IPS DF 4.7 (cell line): ENCODE measurements around the gene RCCD1.
A peak's percentile ranks its signal among the peaks of the same experiment; 100 is the strongest.

Experiments used
- DNase-seq: peaks from one replicate; pipeline ENCODE4 v3.0.0-alpha.2; 2013; ENCODE audit warnings: low spot score; ENCODE audit errors: extremely low read depth

The RCCD1 gene

GRCh38 chr15:90962021-90962420, 7.3 kb downstream of the RCCD1 start:
- no peak for DNase-seq

- DNase-seq, result no peak
These were observed 11.6 kb downstream of the RCCD1 start for GRCh38 chr15:90966262-90966661.

- DNase-seq, result no peak
These were observed 12.5 kb downstream of the RCCD1 start for GRCh38 chr15:90967206-90967605.

GRCh38 chr15:90968434-90968833, 13.8 kb downstream of the RCCD1 start:
- no peak for DNase-seq

GRCh38 chr15:90970274-90970673, 15.6 kb downstream of the RCCD1 start:
- no peak for DNase-seq

GRCh38 chr15:90972133-90972532, 17.4 kb downstream of the RCCD1 start:
- no peak for DNase-seq

GRCh38 chr15:90974216-90974615, 19.5 kb downstream of the RCCD1 start:
- DNase-seq, result no peak

GRCh38 chr15:90979582-90979981, 24.9 kb downstream of the RCCD1 start:
- DNase-seq, result no peak

- DNase-seq, result no peak
These were observed 27.0 kb downstream of the RCCD1 start for GRCh38 chr15:90981681-90982080.

GRCh38 chr15:90982135-90982534, 27.5 kb downstream of the RCCD1 start:
- no peak for DNase-seq

- DNase-seq, result no peak
These were observed 32.3 kb downstream of the RCCD1 start for GRCh38 chr15:90986790-90987507.

- DNase-seq, result no peak
These were observed 33.0 kb downstream of the RCCD1 start for GRCh38 chr15:90987561-90988141.

GRCh38 chr15:90988296-90988695, 33.6 kb downstream of the RCCD1 start:
- DNase-seq, result no peak

- DNase-seq, result no peak
These were observed 34.5 kb downstream of the RCCD1 start for GRCh38 chr15:90989040-90989768.

- DNase-seq, result no peak
These were observed 35.8 kb downstream of the RCCD1 start for GRCh38 chr15:90990446-90990845.

- DNase-seq, result no peak
These were observed 37.1 kb downstream of the RCCD1 start for GRCh38 chr15:90991587-90992285.

GRCh38 chr15:90994059-90994416, 39.4 kb downstream of the RCCD1 start:
- no peak for DNase-seq

- DNase-seq, result peak; percentile 76
These were observed 40.0 kb downstream of the RCCD1 start, which contains the start of gene PRC1 for GRCh38 chr15:90994417-90995311. Gene PRC1 (minus strand): TSS chr15:90994535. CDS start chr15:90994417, 118 bp downstream.

GRCh38 chr15:90998737-90999136, 44.1 kb downstream of the RCCD1 start:
- DNase-seq, result no peak

GRCh38 chr15:91001209-91001608, 46.5 kb downstream of the RCCD1 start:
- no peak for DNase-seq

- DNase-seq, result no peak
These were observed 52.6 kb downstream of the RCCD1 start for GRCh38 chr15:91007266-91007665.
